NT2/D1 (cell line): ENCODE data around the gene TLX1.

Experiments used
- SUZ12 ChIP-seq: IDR thresholded peaks from 2 replicates; pipeline ENCODE4 v1.6.1; 2011; ENCODE audit not compliant: insufficient read length, insufficient read depth; ENCODE audit errors: extremely low read depth
- YY1 ChIP-seq: IDR thresholded peaks from 2 replicates; pipeline ENCODE4 v1.6.1; 2011; ENCODE audit not compliant: insufficient read length, insufficient read depth
- ZNF274 ChIP-seq: IDR thresholded peaks from 2 replicates; pipeline ENCODE4 v1.6.1; 2011; ENCODE audit warnings: mild to moderate bottlenecking, low read depth, low read length

DNA sequence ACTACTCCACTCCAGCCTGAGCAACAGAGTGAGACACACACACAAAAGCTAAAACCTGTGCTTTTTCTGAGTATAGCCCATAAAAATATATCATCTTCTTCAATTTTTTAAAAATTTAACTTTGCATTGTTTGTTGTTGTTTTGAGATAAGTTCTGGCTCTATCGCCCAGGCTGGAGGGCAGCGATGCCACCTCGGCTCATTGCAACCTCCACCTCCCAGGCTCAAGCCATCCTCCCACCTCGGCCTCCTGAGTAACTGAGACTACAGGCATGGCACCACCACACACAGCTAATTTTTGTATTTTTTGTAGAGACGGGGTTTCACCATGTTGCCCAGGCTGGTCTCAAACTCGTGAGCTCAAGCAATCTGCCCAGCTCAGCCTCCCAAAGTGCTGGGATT lies 14.3 kb upstream of the TLX1 start:
- TF ChIP-seq ZNF274: no peak
- no peak for TF ChIP-seq SUZ12
- TF ChIP-seq YY1: no peak
